Kidney epithelial cell (primary cell): ENCODE data around the gene KCNH8. TPM values are rescaled to one million over a fixed set of nuclear protein-coding genes. Genes with fewer than 3 reads are reported as not detected.

Experiments used
- DNase-seq: peaks from one replicate; pipeline ENCODE4 v3.0.0-alpha.2; 2010; ENCODE audit warnings: low read depth
- H3K27me3 ChIP-seq: 2 replicates; pipeline ENCODE4 v1.6.0; 2011; ENCODE audit warnings: low read length; ENCODE audit not compliant: control insufficient read depth, insufficient read depth
- H3K36me3 ChIP-seq: 2 replicates; pipeline ENCODE4 v1.5.1; 2011; ENCODE audit warnings: low read length; ENCODE audit not compliant: control insufficient read depth, insufficient read depth
- H3K4me3 ChIP-seq: 2 replicates; pipeline ENCODE4 v1.5.1; 2011; ENCODE audit warnings: low read depth, mild to moderate bottlenecking, control low read depth, low read length
- total RNA-seq: library from RNA; depleted of rRNA; stranded (reverse); fragments of >200 nt; gene quantifications from 2 replicates; pipeline ENCODE4 v1.2.3, GENCODE V29; 2015
- TF ChIP-seq, protein P1 (sequence below): IDR thresholded peaks from 2 replicates; pipeline ENCODE4 v1.5.1; 2011; ENCODE audit warnings: mild to moderate bottlenecking, moderate library complexity, low read length, control low read depth, inconsistent platforms; ENCODE audit not compliant: insufficient read depth, poor library complexity, severe bottlenecking

Gene KCNH8
- total RNA-seq, 1 donor from 2014 or later: 0.88 TPM

DNA sequence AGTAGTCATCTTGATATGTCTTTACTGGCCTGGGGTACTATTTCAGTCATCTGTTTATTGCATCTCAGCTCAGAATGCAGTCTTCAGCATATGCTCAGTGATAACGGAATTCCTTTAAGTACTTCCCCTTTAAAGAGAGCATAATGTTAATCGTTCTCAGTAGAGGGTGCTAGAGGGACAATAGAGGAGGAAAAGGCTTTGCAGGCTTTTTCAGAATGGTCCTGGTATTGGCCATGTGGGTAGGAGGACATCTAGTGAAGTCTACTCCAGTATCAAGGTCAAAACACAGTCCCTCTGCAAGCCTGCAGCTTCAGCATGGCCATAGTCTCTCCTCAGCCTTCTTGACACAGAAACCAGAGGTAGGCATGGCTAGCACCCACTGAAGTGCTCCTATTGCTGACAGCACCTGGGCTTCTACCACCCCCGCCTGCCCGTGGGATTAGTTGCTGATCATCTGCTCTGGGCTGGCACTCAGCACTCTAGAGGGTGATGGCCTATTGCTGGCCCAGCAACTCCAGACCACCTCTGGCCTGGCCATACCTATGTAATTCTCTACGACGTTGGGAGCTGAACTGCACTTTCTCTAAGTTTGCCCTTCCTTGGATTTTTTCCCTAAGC lies 65.4 kb downstream of the KCNH8 start:
- no peak for DNase-seq
- H3K36me3 ChIP-seq: no peaks in the 10 kb centered on the region
- no peaks in the 10 kb centered on the region for H3K27me3 ChIP-seq
- TF ChIP-seq, protein P1, sequence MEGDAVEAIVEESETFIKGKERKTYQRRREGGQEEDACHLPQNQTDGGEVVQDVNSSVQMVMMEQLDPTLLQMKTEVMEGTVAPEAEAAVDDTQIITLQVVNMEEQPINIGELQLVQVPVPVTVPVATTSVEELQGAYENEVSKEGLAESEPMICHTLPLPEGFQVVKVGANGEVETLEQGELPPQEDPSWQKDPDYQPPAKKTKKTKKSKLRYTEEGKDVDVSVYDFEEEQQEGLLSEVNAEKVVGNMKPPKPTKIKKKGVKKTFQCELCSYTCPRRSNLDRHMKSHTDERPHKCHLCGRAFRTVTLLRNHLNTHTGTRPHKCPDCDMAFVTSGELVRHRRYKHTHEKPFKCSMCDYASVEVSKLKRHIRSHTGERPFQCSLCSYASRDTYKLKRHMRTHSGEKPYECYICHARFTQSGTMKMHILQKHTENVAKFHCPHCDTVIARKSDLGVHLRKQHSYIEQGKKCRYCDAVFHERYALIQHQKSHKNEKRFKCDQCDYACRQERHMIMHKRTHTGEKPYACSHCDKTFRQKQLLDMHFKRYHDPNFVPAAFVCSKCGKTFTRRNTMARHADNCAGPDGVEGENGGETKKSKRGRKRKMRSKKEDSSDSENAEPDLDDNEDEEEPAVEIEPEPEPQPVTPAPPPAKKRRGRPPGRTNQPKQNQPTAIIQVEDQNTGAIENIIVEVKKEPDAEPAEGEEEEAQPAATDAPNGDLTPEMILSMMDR: no peak
- no peak overlapping the region for H3K4me3 ChIP-seq

DNA sequence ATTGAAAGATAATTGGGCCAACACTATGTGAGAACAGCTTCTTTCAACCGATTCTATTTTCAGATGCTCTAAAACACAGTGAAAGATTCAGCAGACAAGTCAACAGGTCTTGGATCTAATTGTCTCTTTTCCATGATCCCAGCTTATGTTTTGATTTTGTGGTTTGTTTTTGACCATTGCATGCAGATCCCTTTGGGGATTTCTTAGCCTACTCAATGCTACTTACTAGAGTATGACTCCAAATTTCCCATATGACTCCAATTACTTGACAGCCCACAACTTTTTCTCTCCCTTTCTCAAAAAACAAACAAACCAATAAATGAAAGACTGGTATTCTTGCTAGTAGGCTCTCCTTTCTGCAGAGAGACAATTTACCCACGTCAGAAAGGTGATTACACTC lies 67.1 kb downstream of the KCNH8 start:
- DNase-seq: no peak
- Histone ChIP-seq H3K36me3 (no peaks in the 10 kb centered on the region), H3K27me3 (no peaks in the 10 kb centered on the region)

DNA sequence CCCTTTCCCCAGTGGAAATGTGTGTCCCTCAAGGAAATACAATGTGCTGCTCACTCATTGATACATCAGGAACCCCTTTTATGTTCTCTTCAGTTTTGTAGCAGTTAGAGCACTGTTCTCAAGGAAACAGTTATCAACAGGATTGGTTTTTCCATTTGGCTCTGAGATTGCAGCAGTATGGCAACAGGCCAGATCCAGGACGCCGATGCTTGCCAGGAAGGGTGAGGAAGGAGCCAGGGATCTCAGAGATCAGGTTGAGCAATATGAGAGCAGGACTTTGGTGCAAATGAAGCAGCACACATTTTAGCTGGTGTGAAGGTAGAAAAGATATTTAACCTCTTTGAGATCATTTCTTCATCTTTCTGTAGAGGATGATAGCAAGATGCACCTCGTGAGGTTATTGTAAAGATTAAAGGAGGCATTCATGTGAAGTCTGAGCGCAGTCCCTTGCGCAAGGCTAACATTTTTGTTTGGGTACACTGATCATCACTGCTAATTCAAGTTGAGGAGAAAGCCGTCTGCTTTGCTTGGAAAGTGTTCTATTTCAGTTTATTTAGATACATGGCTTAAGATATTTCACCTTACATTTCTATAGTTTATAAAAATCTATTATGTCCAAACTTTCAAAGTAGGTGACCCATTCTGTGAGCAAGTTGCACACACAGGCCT lies 68.5 kb downstream of the KCNH8 start:
- H3K4me3 ChIP-seq: no peak overlapping the region
- TF ChIP-seq, protein P1: no peak
- H3K36me3 ChIP-seq: no peaks in the 10 kb centered on the region
- DNase-seq: no peak
- no peaks in the 10 kb centered on the region for H3K27me3 ChIP-seq

More for the DNA sequence above, 67.1 kb downstream of the KCNH8 start:
- H3K4me3 ChIP-seq: no peak overlapping the region
- TF ChIP-seq, protein P1: no peak

DNA sequence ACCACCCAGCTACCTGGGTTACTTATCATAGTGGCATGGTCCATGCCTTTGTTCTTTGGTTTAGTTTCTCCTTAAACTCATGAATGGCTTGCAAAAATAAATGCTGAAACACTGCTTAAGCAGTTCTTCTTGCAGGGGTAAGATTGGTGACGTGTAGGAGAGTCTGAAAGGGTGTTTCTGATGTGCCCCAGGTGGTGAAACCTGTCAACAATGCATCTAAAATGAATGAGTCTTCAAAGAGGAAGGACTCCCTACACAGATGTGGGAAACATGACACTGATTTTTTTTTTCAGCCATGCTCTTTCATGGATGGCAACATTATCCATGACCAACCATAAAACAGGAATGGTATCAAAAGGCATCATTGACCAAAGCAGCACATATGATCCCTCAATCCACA lies 72.0 kb downstream of the KCNH8 start:
- Histone ChIP-seq H3K4me3 (no peak overlapping the region), H3K27me3 (no peaks in the 10 kb centered on the region), H3K36me3 (no peaks in the 10 kb centered on the region)
- DNase-seq: no peak
- TF ChIP-seq, protein P1: no peak

DNA sequence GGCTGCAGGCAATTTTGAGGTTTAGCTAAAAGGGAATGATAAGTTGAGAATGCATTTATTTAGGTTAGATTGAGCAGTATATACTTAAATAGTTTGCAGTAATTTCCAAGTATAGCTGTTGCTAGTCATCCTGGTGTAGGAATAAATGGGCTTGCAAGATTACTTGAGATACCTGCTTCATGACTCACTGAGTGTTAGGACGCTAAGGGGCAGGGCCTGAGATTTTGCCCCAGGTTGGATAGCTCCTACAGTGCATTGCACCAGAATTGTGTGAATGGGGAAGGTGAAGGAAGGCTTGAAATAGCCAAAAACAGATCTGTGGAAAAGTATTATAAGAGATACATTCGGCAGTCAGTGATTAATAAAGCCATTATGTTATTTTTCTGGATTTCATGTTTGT lies 72.8 kb downstream of the KCNH8 start:
- DNase-seq: no peak

More for the DNA sequence above, 72.8 kb downstream of the KCNH8 start:
- H3K27me3 ChIP-seq: no peaks in the 10 kb centered on the region
- no peaks in the 10 kb centered on the region for H3K36me3 ChIP-seq
- no peak overlapping the region for H3K4me3 ChIP-seq
- TF ChIP-seq, protein P1: no peak
